GM12878 (cell line): Measurements from ENCODE around the gene WWP2. TPM values are rescaled to one million over a fixed set of nuclear protein-coding genes. Genes with fewer than 3 reads are reported as not detected.

Experiments
- ATAC-seq: fragments of 200-7000 bp; cut with Tn5 transposase; 3 replicates; pipeline ENCODE4 v1.9.1; 2020; ENCODE audit warnings: mild to moderate bottlenecking, moderate library complexity
- BruUV-seq: library from RNA; stranded (reverse); fragments of 400-500 nt; replicated peaks from 2 replicates; lab custom pipeline; 2021; lab: Mats Ljungman, UMichigan
- CTCF ChIA-PET: fragments of 300-600 bp; sonication (Branson Sonifier 250); formaldehyde crosslinking; extraction: SDS; loops from one replicate; lab custom pipeline; 2021; ENCODE audit warnings: inconsistent platforms; lab: Yijun Ruan, JAX
- POLR2A ChIA-PET: fragments of 350-600 bp; formaldehyde crosslinking; extraction: SDS; loops from one replicate; lab custom pipeline; 2021; ENCODE audit warnings: inconsistent platforms; lab: Charles Lee
- RAD21 ChIA-PET: fragments of 300-600 bp; sonication (Branson Sonifier 250); formaldehyde crosslinking; loops from one replicate; lab custom pipeline; 2023; ENCODE audit warnings: antibody characterized with exemption; ENCODE audit not compliant: unreplicated experiment; lab: Charles Lee
- SMC1A ChIA-PET: fragments of 300-600 bp; sonication (Branson Sonifier 250); formaldehyde crosslinking; loops from one replicate; lab custom pipeline; 2023; ENCODE audit not compliant: unreplicated experiment, uncharacterized antibody; lab: Charles Lee
- DNase-seq: peaks from one replicate; pipeline ENCODE4 v3.0.0-alpha.2; 2011; ENCODE audit warnings: low read depth, low spot score
- FAIRE-seq: peaks from 3 replicates; lab custom pipeline; 2011; peaks lifted over from hg19 to GRCh38; lab: Jason Lieb, UNC
- H2AFZ ChIP-seq: 2 replicates; pipeline ENCODE4 v1.6.0; 2011; ENCODE audit warnings: low read depth, low read length, control low read depth; ENCODE audit not compliant: control insufficient read depth
- H3K27ac ChIP-seq: 2 replicates; pipeline ENCODE4 v1.5.1; 2011; ENCODE audit warnings: control low read depth; ENCODE audit not compliant: control insufficient read depth, insufficient read depth
- H3K27me3 ChIP-seq, 2 experiments: replicated peaks in 1 of 2; 2 replicates each; pipeline versions ENCODE4 v1.6.0 to v1.6.1; 2011; ENCODE audit warnings: low read length in 1 of 2; ENCODE audit not compliant: control insufficient read depth in 2 of 2, insufficient read depth in 2 of 2
- H3K36me3 ChIP-seq, 2 experiments: 2 replicates each; pipeline ENCODE4 v1.5.1; 2011; ENCODE audit warnings: low read length in 1 of 2; ENCODE audit not compliant: control insufficient read depth in 2 of 2, insufficient read depth in 2 of 2
- H3K4me1 ChIP-seq: 2 replicates; pipeline ENCODE4 v1.6.1; 2011; ENCODE audit warnings: mild to moderate bottlenecking, low read length, moderate library complexity, mixed read lengths; ENCODE audit not compliant: control insufficient read depth, insufficient read depth
- H3K4me2 ChIP-seq: 2 replicates; pipeline ENCODE4 v1.6.0; 2011; ENCODE audit warnings: control low read depth; ENCODE audit not compliant: control insufficient read depth, insufficient read depth
- H3K4me3 ChIP-seq: fragments of 200-600 bp; sonication (generic); 2 replicates; pipeline ENCODE4 v1.5.1; 2016
- H3K79me2 ChIP-seq: 2 replicates; pipeline ENCODE4 v1.6.0; 2011; ENCODE audit warnings: low read length; ENCODE audit not compliant: control insufficient read depth, insufficient read depth
- H3K9ac ChIP-seq: 2 replicates; pipeline ENCODE4 v1.8.0; 2011; ENCODE audit warnings: low read length, control low read depth, mixed read lengths; ENCODE audit not compliant: control insufficient read depth, insufficient read depth
- H3K9me3 ChIP-seq: replicated peaks from 3 replicates; pipeline ENCODE4 v1.5.1; 2011; ENCODE audit warnings: mild to moderate bottlenecking, low read length; ENCODE audit not compliant: control insufficient read depth, insufficient read depth
- H4K20me1 ChIP-seq: 2 replicates; pipeline ENCODE4 v1.6.0; 2011; ENCODE audit not compliant: control insufficient read depth, insufficient read depth
- CBFB ChIP-seq: IDR thresholded peaks from 2 replicates; pipeline ENCODE4 v1.6.1; 2016; ENCODE audit warnings: antibody characterized with exemption, low read depth
- CREM ChIP-seq: IDR thresholded peaks from 2 replicates; pipeline ENCODE4 v1.6.1; 2014; ENCODE audit warnings: antibody characterized with exemption, low read depth
- GABPA ChIP-seq: IDR thresholded peaks from 2 replicates; pipeline ENCODE4 v1.6.1; 2014; ENCODE audit warnings: antibody characterized with exemption, low read depth, mild to moderate bottlenecking, inconsistent platforms
- GATAD2B ChIP-seq: fragments of 450-650 bp; conservative IDR thresholded peaks from 2 replicates; pipeline ENCODE4 v1.6.1; 2017; ENCODE audit warnings: low read depth, mild to moderate bottlenecking, moderate library complexity
- HDAC2 ChIP-seq: fragments of 200-600 bp; sonication (generic); IDR thresholded peaks from 2 replicates; pipeline ENCODE4 v1.6.1; 2017
- HSF1 ChIP-seq: fragments of 150-350 bp; IDR thresholded peaks from 2 replicates; pipeline ENCODE4 v1.6.1; 2014; ENCODE audit warnings: mild to moderate bottlenecking, low read depth, low read length
- MEF2B ChIP-seq: fragments of 450-650 bp; IDR thresholded peaks from 2 replicates; pipeline ENCODE4 v1.6.1; 2018; ENCODE audit warnings: mild to moderate bottlenecking, moderate library complexity; ENCODE audit not compliant: partially characterized antibody, poor library complexity, severe bottlenecking
- MYC ChIP-seq: IDR thresholded peaks from 2 replicates; pipeline ENCODE4 v1.6.1; 2011; ENCODE audit warnings: mild to moderate bottlenecking, low read length, moderate library complexity, inconsistent platforms; ENCODE audit not compliant: insufficient read depth, insufficient replicate concordance, insufficient read length, severe bottlenecking
- RBBP5 ChIP-seq: fragments of 200-600 bp; sonication (generic); conservative IDR thresholded peaks from 2 replicates; pipeline ENCODE4 v1.6.1; 2016
- RFX5 ChIP-seq: IDR thresholded peaks from 2 replicates; pipeline ENCODE4 v1.6.1; 2011; ENCODE audit warnings: low read depth, low read length, improper control_type of control experiment
- SIN3A ChIP-seq: IDR thresholded peaks from 2 replicates; pipeline ENCODE4 v1.6.1; 2012; ENCODE audit warnings: low read depth, low read length, improper control_type of control experiment
- SREBF1 ChIP-seq: IDR thresholded peaks from 2 replicates; pipeline ENCODE4 v1.6.1; 2012; ENCODE audit warnings: mild to moderate bottlenecking, low read length
- WRNIP1 ChIP-seq: IDR thresholded peaks from 2 replicates; pipeline ENCODE4 v1.6.1; 2011; ENCODE audit warnings: low read depth, low read length, improper control_type of control experiment, borderline replicate concordance
- YBX1 ChIP-seq: fragments of 450-650 bp; IDR thresholded peaks from 2 replicates; pipeline ENCODE4 v1.6.1; 2016; ENCODE audit warnings: antibody characterized with exemption
- ZZZ3 ChIP-seq: IDR thresholded peaks from 2 replicates; pipeline ENCODE4 v1.6.1; 2011; ENCODE audit warnings: low read depth; ENCODE audit not compliant: control insufficient read depth, insufficient read length
- WGBS: methylation state at CpG from one replicate; pipeline ENCODE4 v1.1.6; 2016; ENCODE audit warnings: low lambda C conversion rate; ENCODE audit not compliant: insufficient replicate concordance, insufficient coverage; ENCODE audit errors: missing lambda C conversion rate; 5-methylcytosine and 5-hydroxymethylcytosine counted together
- in situ Hi-C: fragments of 300-500 bp; cut with MboI; formaldehyde crosslinking; loops from 9 replicates; pipeline ENCODE4 v1.14.3; 2018; ENCODE audit warnings: mixed read lengths
- intact Hi-C: fragments of 100-400 bp; cut with micrococcal nuclease; formaldehyde crosslinking; loops from one replicate; pipeline ENCODE4 v1.14.2; 2022; ENCODE audit not compliant: unreplicated experiment
- polyA plus RNA-seq, 11 experiments: library from polyadenylated mRNA; depleted of rRNA in 4 of 11; unstranded in 6 of 11; stranded (reverse) in 5 of 11; fragments of >200 nt; fragmentation: Nextera tagmentation in 4 of 11; fragmentation: Illumina TruSeq in 1 of 11; extraction: Ambion mirVana in 4 of 11; extraction: Trizol in 1 of 11; gene quantifications; 1 replicate in 1 of 11; 2 replicates in 10 of 11; pipeline versions ENCODE4 v1.2.1 to v1.2.3, GENCODE V29; 2011 to 2016; ENCODE audit warnings: inconsistent platforms in 2 of 11, missing spikeins in 2 of 11, low read depth in 1 of 11
- total RNA-seq, 4 experiments: library from RNA; depleted of rRNA in 3 of 4; stranded (reverse); fragments of >200 nt in 3 of 4; fragmentation: Illumina TruSeq in 1 of 4; extraction: Trizol in 1 of 4; gene quantifications; 2 replicates each; pipeline versions ENCODE4 v1.2.1 to v1.2.3, GENCODE V29; 2013 to 2021
- TF ChIP-seq, protein P1 (sequence below): fragments of 450-650 bp; formaldehyde crosslinking; IDR thresholded peaks from 2 replicates; pipeline ENCODE4 v1.4.0; 2020; ENCODE audit warnings: mild to moderate bottlenecking, moderate library complexity
- TF ChIP-seq, protein P2 (sequence below): IDR thresholded peaks from 2 replicates; pipeline ENCODE4 v1.6.1; 2012; ENCODE audit warnings: low read depth, low read length, improper control_type of control experiment
- TF ChIP-seq, protein P3 (sequence below): fragments of 450-650 bp; IDR thresholded peaks from 2 replicates; pipeline ENCODE4 v1.6.1; 2017; ENCODE audit warnings: mild to moderate bottlenecking

Gene WWP2
- total and polyA plus RNA-seq, 10 of the 15 experiments (the other 5 are each of a cell fraction or from before 2014, with no cell fraction given): 2.8 to 47.0 (median 23.8) TPM

DNA sequence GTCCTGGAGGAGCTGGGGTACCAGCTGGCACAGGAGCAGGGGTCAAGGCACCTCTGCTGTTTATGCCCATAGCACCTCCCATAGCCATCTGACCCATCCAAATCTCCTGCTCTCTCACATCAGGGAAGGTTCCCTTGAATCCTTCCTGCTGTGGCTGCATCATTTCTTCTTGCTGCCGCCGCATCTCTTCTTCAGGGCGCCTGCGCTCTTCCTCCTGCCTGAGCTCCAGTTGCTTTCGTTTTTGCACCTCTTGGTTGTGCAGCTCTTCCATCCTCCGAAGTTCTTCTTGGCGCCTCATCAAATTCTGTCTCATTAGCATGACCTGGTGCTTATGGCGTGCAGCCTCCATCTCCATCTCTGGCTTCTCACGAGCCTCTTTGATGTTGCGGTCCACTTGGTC is 5.4 kb upstream of the WWP2 start:
- intact Hi-C loops (loop anchor here (10.0 kb wide), 1 partner anchor 422 kb away; the partner anchor contains the start of genes COG8, NIP7 and PDF), in situ Hi-C loops (no loop called here)
- H3K9me3 ChIP-seq: no peaks in the 10 kb centered on the region
- H4K20me1 ChIP-seq: no peaks in the 10 kb centered on the region
- H3K4me1 ChIP-seq: peaks cover 5% of the 10 kb centered on the region
- ChIA-PET CTCF (interaction anchor here (1.1 to 7.8 kb wide), 4 partner anchors 16 to 360 kb away, joined by 3 to 108 read pairs (median 60); no protein-coding TSS in a partner anchor), RAD21 (interaction anchor here (2.0 kb wide), 1 partner anchor 360 kb away, joined by 8 read pairs; no protein-coding TSS in a partner anchor), POLR2A (interaction anchor here (0.6 kb wide), 1 partner anchor 697 kb away, joined by 3 read pairs; no protein-coding TSS in a partner anchor), SMC1A (interaction anchor here (0.6 to 3.6 kb wide), 2 partner anchors 49 to 104 kb away, joined by 3 to 34 read pairs; no protein-coding TSS in a partner anchor)
- no peak overlapping the region for H3K9ac ChIP-seq
- TF ChIP-seq HSF1: no peak
- TF ChIP-seq, protein P1, sequence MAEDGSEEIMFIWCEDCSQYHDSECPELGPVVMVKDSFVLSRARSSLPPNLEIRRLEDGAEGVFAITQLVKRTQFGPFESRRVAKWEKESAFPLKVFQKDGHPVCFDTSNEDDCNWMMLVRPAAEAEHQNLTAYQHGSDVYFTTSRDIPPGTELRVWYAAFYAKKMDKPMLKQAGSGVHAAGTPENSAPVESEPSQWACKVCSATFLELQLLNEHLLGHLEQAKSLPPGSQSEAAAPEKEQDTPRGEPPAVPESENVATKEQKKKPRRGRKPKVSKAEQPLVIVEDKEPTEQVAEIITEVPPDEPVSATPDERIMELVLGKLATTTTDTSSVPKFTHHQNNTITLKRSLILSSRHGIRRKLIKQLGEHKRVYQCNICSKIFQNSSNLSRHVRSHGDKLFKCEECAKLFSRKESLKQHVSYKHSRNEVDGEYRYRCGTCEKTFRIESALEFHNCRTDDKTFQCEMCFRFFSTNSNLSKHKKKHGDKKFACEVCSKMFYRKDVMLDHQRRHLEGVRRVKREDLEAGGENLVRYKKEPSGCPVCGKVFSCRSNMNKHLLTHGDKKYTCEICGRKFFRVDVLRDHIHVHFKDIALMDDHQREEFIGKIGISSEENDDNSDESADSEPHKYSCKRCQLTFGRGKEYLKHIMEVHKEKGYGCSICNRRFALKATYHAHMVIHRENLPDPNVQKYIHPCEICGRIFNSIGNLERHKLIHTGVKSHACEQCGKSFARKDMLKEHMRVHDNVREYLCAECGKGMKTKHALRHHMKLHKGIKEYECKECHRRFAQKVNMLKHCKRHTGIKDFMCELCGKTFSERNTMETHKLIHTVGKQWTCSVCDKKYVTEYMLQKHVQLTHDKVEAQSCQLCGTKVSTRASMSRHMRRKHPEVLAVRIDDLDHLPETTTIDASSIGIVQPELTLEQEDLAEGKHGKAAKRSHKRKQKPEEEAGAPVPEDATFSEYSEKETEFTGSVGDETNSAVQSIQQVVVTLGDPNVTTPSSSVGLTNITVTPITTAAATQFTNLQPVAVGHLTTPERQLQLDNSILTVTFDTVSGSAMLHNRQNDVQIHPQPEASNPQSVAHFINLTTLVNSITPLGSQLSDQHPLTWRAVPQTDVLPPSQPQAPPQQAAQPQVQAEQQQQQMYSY: no peak
- TF ChIP-seq MYC: no peak
- TF ChIP-seq RBBP5: no peak
- TF ChIP-seq YBX1: no peak
- no peak for TF ChIP-seq GATAD2B
- no peak for TF ChIP-seq GABPA
- no peak for TF ChIP-seq CBFB
- TF ChIP-seq SREBF1: no peak
- TF ChIP-seq HDAC2: no peak
- TF ChIP-seq, protein P2, sequence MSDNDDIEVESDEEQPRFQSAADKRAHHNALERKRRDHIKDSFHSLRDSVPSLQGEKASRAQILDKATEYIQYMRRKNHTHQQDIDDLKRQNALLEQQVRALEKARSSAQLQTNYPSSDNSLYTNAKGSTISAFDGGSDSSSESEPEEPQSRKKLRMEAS: no peak
- TF ChIP-seq CREM: no peak
- TF ChIP-seq SIN3A: no peak
- TF ChIP-seq, protein P3, sequence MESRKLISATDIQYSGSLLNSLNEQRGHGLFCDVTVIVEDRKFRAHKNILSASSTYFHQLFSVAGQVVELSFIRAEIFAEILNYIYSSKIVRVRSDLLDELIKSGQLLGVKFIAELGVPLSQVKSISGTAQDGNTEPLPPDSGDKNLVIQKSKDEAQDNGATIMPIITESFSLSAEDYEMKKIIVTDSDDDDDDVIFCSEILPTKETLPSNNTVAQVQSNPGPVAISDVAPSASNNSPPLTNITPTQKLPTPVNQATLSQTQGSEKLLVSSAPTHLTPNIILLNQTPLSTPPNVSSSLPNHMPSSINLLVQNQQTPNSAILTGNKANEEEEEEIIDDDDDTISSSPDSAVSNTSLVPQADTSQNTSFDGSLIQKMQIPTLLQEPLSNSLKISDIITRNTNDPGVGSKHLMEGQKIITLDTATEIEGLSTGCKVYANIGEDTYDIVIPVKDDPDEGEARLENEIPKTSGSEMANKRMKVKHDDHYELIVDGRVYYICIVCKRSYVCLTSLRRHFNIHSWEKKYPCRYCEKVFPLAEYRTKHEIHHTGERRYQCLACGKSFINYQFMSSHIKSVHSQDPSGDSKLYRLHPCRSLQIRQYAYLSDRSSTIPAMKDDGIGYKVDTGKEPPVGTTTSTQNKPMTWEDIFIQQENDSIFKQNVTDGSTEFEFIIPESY: no peak
- no peak for TF ChIP-seq WRNIP1
- no peak for TF ChIP-seq RFX5
- no peak for TF ChIP-seq ZZZ3
- TF ChIP-seq MEF2B: no peak
- H3K79me2 ChIP-seq: peaks cover 29% of the 10 kb centered on the region
- H3K27me3 ChIP-seq: no peaks in the 10 kb centered on the region
- peaks cover 0 to 5% of the 10 kb centered on the region in 2 experiments; a peak in 1 of 4 replicates for H3K36me3 ChIP-seq
- H3K27ac ChIP-seq: no peak overlapping the region
- ATAC-seq (no peak), DNase-seq (no peak), FAIRE-seq (no peak)
- H2AFZ ChIP-seq: no peak overlapping the region
- no TSS peak for BruUV-seq
- no peak overlapping the region for H3K4me2 ChIP-seq
- H3K4me3 ChIP-seq: no peak overlapping the region
- 88% methylated on average over 10 of the region's 10 CpGs for WGBS
